Choroid plexus epithelial cell (primary cell): ENCODE measurements around the gene INTS15.
A peak's percentile ranks its signal among the peaks of the same experiment; 100 is the strongest.
"Not testable (repeated sequence)": the region's sequence is repeated elsewhere in the genome, so short reads cannot be mapped to it uniquely, and the experiment has no call there.

Source experiments
- DNase-seq: peaks from one replicate; pipeline ENCODE4 v3.0.0-alpha.2; 2010; ENCODE audit warnings: low read depth
- H3K4me3 ChIP-seq: 2 replicates; pipeline ENCODE4 v1.5.1; 2011; ENCODE audit warnings: low read depth, mild to moderate bottlenecking, control low read depth, low read length, moderate library complexity
- CTCF ChIP-seq: conservative IDR thresholded peaks from 2 replicates; pipeline ENCODE4 v1.5.1; 2011; ENCODE audit warnings: low read depth, mild to moderate bottlenecking, control low read depth, inconsistent platforms, low read length, moderate library complexity

The INTS15 gene

GRCh38 chr7:6577369-6578113 is 12.3 kb upstream of the INTS15 start, which contains the start of gene ZDHHC4:
ZDHHC4 (plus strand) TSS chr7:6577454; CDS start chr7:6580562, 3,108 bp downstream.
- TF ChIP-seq CTCF: no peak
- peak within 1 kb of the TSS; percentile 83 for H3K4me3 ChIP-seq
- peak; percentile 90 for DNase-seq

GRCh38 chr7:6578114-6579084 is 11.4 kb upstream of the INTS15 start:
- peak; percentile 19 for DNase-seq
- H3K4me3 ChIP-seq: peak overlapping the region; percentile 83
- TF ChIP-seq CTCF: no peak

GRCh38 chr7:6579446-6579845 is 10.4 kb upstream of the INTS15 start:
- DNase-seq: peak; percentile 43
- H3K4me3 ChIP-seq: no peak overlapping the region
- TF ChIP-seq CTCF: peak; percentile 44

- not testable (repeated sequence) for H3K4me3 ChIP-seq, DNase-seq
These were observed 3.9 kb upstream of the INTS15 start for GRCh38 chr7:6585746-6586432.

GRCh38 chr7:6588566-6588965 is 1.3 kb upstream of the INTS15 start:
- H3K4me3 ChIP-seq: no peak overlapping the region
- no peak for TF ChIP-seq CTCF
- no peak for DNase-seq

- H3K4me3 ChIP-seq: peak overlapping the region; percentile 94
- no peak for TF ChIP-seq CTCF
- no peak for DNase-seq
These were observed 531 bp upstream of the INTS15 start for GRCh38 chr7:6589151-6589828.
